ENCODE measurements around the gene CABP4. TPM values are rescaled to one million over a fixed set of nuclear protein-coding genes. Genes with fewer than 3 reads are reported as not detected.

Gene CABP4
- total and polyA plus RNA-seq, 2 donors (not counting 1 experiment from before 2014, with no cell fraction given), result 3.2 to 5.2 TPM

- H3K79me2 ChIP-seq (ENCODE audit: control insufficient read depth, insufficient read depth, low read length), result peaks cover 34% of the 10 kb centered on the region
- Mint-ChIP-seq H3K27ac (peak within 1 kb of the TSS; percentile 98), H3K4me1 (peaks cover 81% of the 10 kb centered on the region), H3K4me3 (peak within 1 kb of the TSS; percentile 89), H3K9me3 (ENCODE audit: insufficient read depth) (no peaks in the 10 kb centered on the region), H3K27me3 (no peaks in the 10 kb centered on the region)
- H4K20me1 ChIP-seq (ENCODE audit: control insufficient read depth, insufficient read depth, low read length, poor library complexity, severe bottlenecking), result no peaks in the 10 kb centered on the region
- no peak for ATAC-seq (ENCODE audit: low read depth)
- no peak for TF ChIP-seq CTCF (IDR thresholded peaks at IDR 0.05)
- TF ChIP-seq EZH2 (IDR thresholded peaks at IDR 0.05; ENCODE audit: borderline replicate concordance, insufficient read depth, low read depth, low read length, poor library complexity, severe bottlenecking), result no peak
- peak within 1 kb of the TSS; percentile 61 for H3K9ac ChIP-seq (ENCODE audit: low read length)
- peaks cover 86 to 93% of the 10 kb centered on the region in 2 donors for H3K4me1 ChIP-seq (ENCODE audit: control insufficient read depth in 2 of 2, insufficient read depth in 2 of 2, low read length in 2 of 2)
- peak within 1 kb of the TSS; percentile 56 to 71 for H3K27ac ChIP-seq (ENCODE audit: low read length in 2 of 2)
- peak within 1 kb of the TSS; percentile 72 for H2AFZ ChIP-seq (ENCODE audit: insufficient read depth, low read depth, low read length, poor library complexity, severe bottlenecking)
- H3K36me3 ChIP-seq (replicated peaks in 1 of 2; ENCODE audit: control extremely low read depth in 1 of 2, control insufficient read depth in 1 of 2, extremely low read depth in 1 of 2, insufficient read depth in 2 of 2, low read length in 1 of 2), result no peaks in the 10 kb centered on the region
- peaks cover 0 to 2% (median 0%) of the 10 kb centered on the region in 3 donors for H3K9me3 ChIP-seq (ENCODE audit: control extremely low read depth in 1 of 3, control insufficient read depth in 2 of 3, insufficient read depth in 1 of 3, low read length in 2 of 3)
- WGBS (ENCODE audit: insufficient coverage), result 9% methylated on average over 61 of the region's 67 CpGs
- peak within 1 kb of the TSS; percentile 95 for H3K4me2 ChIP-seq (replicated peaks; ENCODE audit: low read depth, low read length, poor library complexity, severe bottlenecking)
- peak within 1 kb of the TSS in 4 of 5 experiments; percentile 40 to 62 (median 54) for H3K4me3 ChIP-seq (ENCODE audit: control extremely low read depth in 1 of 5, extremely low read depth in 1 of 5, insufficient read depth in 1 of 5, low read depth in 2 of 5, low read length in 4 of 5)
- intact Hi-C loops (cut with micrococcal nuclease), result no loop called here
- DNase-seq, result no peak
- ChIA-PET CTCF (interaction anchor here (1.3 to 10.4 kb wide), 2 partner anchors 9 to 13 kb away, joined by 3 to 121 read pairs; partner anchors contain the start of genes PPP1CA and TBC1D10C), POLR2A (interaction anchor here (1.1 to 10.7 kb wide), 3 partner anchors 12 to 115 kb away, joined by 3 to 195 read pairs (median 4); partner anchors contain the start of genes PPP1CA and TBC1D10C)
- H3K27me3 ChIP-seq (replicated peaks in 1 of 4; ENCODE audit: control extremely low read depth in 1 of 4, control insufficient read depth in 3 of 4, insufficient read depth in 4 of 4, low read length in 3 of 4), result no peaks in the 10 kb centered on the region
Observed at GRCh38 chr11:67415501-67416304, 39.5 kb upstream of the CABP4 start, which contains the start of gene CARNS1. Gene CARNS1 (plus strand): TSS chr11:67415678. CDS start chr11:67416200, 522 bp downstream.

Data from B cell (primary cell).